ENCODE measurements around the gene JADE3. TPM values are rescaled to one million over a fixed set of nuclear protein-coding genes. Genes with fewer than 3 reads are reported as not detected.
A peak's percentile ranks its signal among the peaks of the same experiment; 100 is the strongest.

JADE3 gene
- total RNA-seq, 5 donors from 2014 or later (not counting 1 experiment from before 2014, with no cell fraction given) = 0.21 to 1.3 (median 1.0) TPM

DNA sequence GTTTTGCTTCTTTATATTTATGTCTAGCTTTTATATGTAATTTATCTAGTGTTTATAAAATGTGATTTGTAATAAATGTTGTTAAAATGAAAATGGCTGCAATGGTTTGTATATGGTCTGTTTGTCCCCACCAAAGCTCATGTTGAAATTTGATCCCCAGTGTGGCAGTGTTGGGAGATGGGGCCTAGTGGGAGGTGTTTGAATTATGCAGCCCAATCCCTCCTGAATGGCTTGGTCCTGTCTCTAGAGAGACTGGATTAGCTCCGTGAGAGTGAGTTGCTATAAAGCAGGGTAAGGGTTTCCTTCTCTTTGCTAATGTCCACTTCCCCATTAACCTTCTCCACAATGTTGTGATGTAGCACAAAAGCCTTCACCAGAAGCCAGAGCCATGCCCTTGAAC lies 30.0 kb upstream of the JADE3 start:
- Mint-ChIP-seq H3K27me3 (no peaks in the 10 kb centered on the region), H3K4me1 (no peaks in the 10 kb centered on the region), H3K27ac (no peak overlapping the region), H3K4me3 (no peak overlapping the region), H3K9me3 (no peaks in the 10 kb centered on the region), H3K36me3 (peaks cover 6% of the 10 kb centered on the region)
- Histone ChIP-seq H3K4me1 (ENCODE audit: control insufficient read depth in 1 of 2, extremely low read depth in 1 of 2, insufficient read depth in 2 of 2, low read length in 2 of 2) (no peaks in the 10 kb centered on the region), H3K9me3 (no peaks in the 10 kb centered on the region), H3K36me3 (ENCODE audit: control insufficient read depth in 2 of 2, extremely low read depth in 1 of 2, insufficient read depth in 1 of 2, low read length in 1 of 2) (no peaks in the 10 kb centered on the region), H3K27me3 (replicated peaks in 1 of 2; ENCODE audit: control insufficient read depth in 2 of 2, extremely low read depth in 1 of 2, insufficient read depth in 2 of 2, low read length in 1 of 2) (no peaks in the 10 kb centered on the region), H3K4me3 (ENCODE audit: control insufficient read depth in 1 of 2, extremely low read depth in 1 of 2, low read length in 1 of 2) (no peak overlapping the region), H3K27ac (ENCODE audit: low read length) (no peak overlapping the region)
- no peak for ATAC-seq (replicated peaks in 1 of 4)
- POLR2A ChIA-PET = no interaction called here
- no peak for DNase-seq
- CTCF ChIA-PET = no interaction called here
- no CpG with 5 or more reads among the region's 1 CpG for WGBS (ENCODE audit: insufficient coverage)

DNA sequence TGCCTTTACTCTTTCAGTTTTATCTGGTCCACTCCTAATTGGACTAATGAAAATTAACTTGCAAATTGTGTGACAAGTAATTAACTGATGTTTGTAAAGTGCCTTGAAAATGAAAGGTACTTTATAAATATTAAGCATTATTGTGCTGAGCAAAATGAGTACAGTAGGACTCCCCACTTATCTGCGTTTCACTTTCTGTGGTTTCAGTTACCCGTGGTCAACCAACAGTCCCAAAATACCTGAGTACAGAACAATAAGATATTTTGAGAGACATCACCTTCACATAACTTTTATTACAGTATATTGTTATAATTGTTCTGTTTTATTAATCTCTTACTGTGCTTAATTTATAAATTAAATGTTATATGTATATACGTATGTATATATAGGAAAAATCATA lies 27.4 kb upstream of the JADE3 start:
- CTCF ChIA-PET = no interaction called here
- WGBS (ENCODE audit: insufficient coverage) = no CpG with 5 or more reads among the region's 3 CpGs
- no peaks in the 10 kb centered on the region for H3K27me3 Mint-ChIP-seq

DNA sequence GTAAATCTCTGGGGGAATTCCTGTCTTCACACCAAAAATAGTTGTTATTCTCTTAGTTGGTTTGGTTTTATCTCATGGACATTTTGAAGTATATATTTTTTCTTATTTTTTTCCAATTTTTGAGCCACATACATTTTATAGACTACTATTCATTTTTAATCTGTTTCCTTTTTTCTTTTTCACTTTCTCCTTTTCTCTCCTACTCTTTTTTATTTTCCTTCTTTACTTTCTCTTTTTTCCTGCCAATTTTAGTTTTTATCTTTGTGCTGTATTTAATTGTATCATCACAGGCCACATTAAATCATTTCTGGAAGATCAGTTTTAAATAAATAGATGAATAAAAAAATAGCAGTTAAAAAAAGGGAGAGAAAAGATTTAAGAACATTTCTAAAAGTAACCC lies 14.0 kb upstream of the JADE3 start:
- Histone ChIP-seq H3K27me3 (replicated peaks in 1 of 2; ENCODE audit: control insufficient read depth in 2 of 2, extremely low read depth in 1 of 2, insufficient read depth in 2 of 2, low read length in 1 of 2) (peaks cover 0 to 4% of the 10 kb centered on the region in 2 experiments), H3K4me1 (ENCODE audit: control insufficient read depth in 1 of 2, extremely low read depth in 1 of 2, insufficient read depth in 2 of 2, low read length in 2 of 2) (no peaks in the 10 kb centered on the region), H3K4me3 (ENCODE audit: control insufficient read depth in 1 of 2, extremely low read depth in 1 of 2, low read length in 1 of 2) (no peak overlapping the region), H3K36me3 (ENCODE audit: control insufficient read depth in 2 of 2, extremely low read depth in 1 of 2, insufficient read depth in 1 of 2, low read length in 1 of 2) (no peaks in the 10 kb centered on the region), H3K9me3 (no peaks in the 10 kb centered on the region), H3K27ac (ENCODE audit: low read length) (no peak overlapping the region)
- H3K27me3 Mint-ChIP-seq = peaks cover 0 to 37% of the 10 kb centered on the region in 2 donors
- ChIA-PET POLR2A (no interaction called here), CTCF (no interaction called here)
- no peaks in the 10 kb centered on the region for H3K4me1 Mint-ChIP-seq
- ATAC-seq (replicated peaks in 1 of 4) (no peak), DNase-seq (no peak)
- no peak overlapping the region for H3K27ac Mint-ChIP-seq
- H3K9me3 Mint-ChIP-seq = no peaks in the 10 kb centered on the region
- no peak overlapping the region for H3K4me3 Mint-ChIP-seq
- no peaks in the 10 kb centered on the region for H3K36me3 Mint-ChIP-seq

More for the DNA sequence above, 27.4 kb upstream of the JADE3 start:
- ATAC-seq (replicated peaks in 1 of 4) (no peak), DNase-seq (no peak)
- no peaks in the 10 kb centered on the region for H3K27me3 ChIP-seq (replicated peaks in 1 of 2; ENCODE audit: control insufficient read depth in 2 of 2, extremely low read depth in 1 of 2, insufficient read depth in 2 of 2, low read length in 1 of 2)
- H3K4me1 ChIP-seq (ENCODE audit: control insufficient read depth in 1 of 2, extremely low read depth in 1 of 2, insufficient read depth in 2 of 2, low read length in 2 of 2) = no peaks in the 10 kb centered on the region
- Mint-ChIP-seq H3K36me3 (peaks cover 3% of the 10 kb centered on the region), H3K27ac (no peak overlapping the region), H3K9me3 (no peaks in the 10 kb centered on the region), H3K4me1 (no peaks in the 10 kb centered on the region), H3K4me3 (no peak overlapping the region)
- H3K27ac ChIP-seq (ENCODE audit: low read length) = no peak overlapping the region
- no peaks in the 10 kb centered on the region for H3K9me3 ChIP-seq
- H3K4me3 ChIP-seq (ENCODE audit: control insufficient read depth in 1 of 2, extremely low read depth in 1 of 2, low read length in 1 of 2) = no peak overlapping the region
- POLR2A ChIA-PET = no interaction called here
- H3K36me3 ChIP-seq (ENCODE audit: control insufficient read depth in 2 of 2, extremely low read depth in 1 of 2, insufficient read depth in 1 of 2, low read length in 1 of 2) = no peaks in the 10 kb centered on the region

DNA sequence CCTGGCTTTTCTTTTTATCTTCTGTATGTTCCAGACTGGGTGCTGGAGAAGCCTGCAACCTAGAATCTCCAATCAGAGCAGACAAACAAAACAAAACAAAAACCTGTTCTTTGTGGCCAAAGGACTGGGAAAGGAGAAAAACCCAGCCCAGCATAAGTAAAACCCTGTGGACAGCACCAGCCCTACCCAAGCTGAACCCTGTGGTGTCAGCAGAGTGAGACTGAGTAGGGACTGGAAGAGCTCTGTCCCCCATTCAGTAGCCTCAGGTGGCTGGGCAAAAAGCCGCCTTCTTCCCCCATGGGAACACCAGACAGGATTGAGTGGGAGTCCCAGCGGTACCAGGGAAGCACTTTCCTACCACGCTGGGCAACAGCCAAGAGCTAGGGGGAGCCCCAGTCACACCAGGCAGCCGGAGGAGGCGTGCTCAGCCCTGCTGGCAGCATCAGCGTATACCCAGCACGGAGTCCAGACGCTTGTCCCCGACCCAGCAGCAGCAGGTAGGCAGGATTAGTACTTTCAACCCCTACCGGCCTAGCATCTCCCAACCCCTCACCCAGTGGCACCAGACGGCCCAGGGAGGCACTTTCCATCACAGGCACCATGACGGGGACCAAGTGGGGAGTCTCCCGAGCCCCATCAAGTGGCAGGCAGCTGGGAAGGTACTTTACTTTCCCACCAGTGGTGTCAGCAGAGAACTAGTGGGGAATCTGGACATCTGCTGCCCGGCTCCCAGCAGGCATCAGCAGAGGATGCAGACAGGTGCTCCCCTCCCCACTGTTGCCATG lies 8.6 kb upstream of the JADE3 start:
- peaks cover 0 to 22% of the 10 kb centered on the region in 2 donors for H3K27me3 Mint-ChIP-seq
- DNase-seq (peak in 30 of 35 experiments; percentile 10 to 63 (median 31)), ATAC-seq (replicated peaks in 1 of 4) (peak; percentile 79 to 98 (median 98))
- no peaks in the 10 kb centered on the region for H3K9me3 ChIP-seq
- peak overlapping the region; percentile 43 to 55 (median 43) for H3K4me3 Mint-ChIP-seq
- H3K9me3 Mint-ChIP-seq = no peaks in the 10 kb centered on the region
- H3K27ac Mint-ChIP-seq = no peak overlapping the region
- no peaks in the 10 kb centered on the region for H3K36me3 Mint-ChIP-seq
- peaks cover 0 to 9% of the 10 kb centered on the region in 2 experiments for H3K4me1 ChIP-seq (ENCODE audit: control insufficient read depth in 1 of 2, extremely low read depth in 1 of 2, insufficient read depth in 2 of 2, low read length in 2 of 2)
- peaks cover 0 to 6% (median 0%) of the 10 kb centered on the region in 3 donors for H3K4me1 Mint-ChIP-seq
- H3K36me3 ChIP-seq (ENCODE audit: control insufficient read depth in 2 of 2, extremely low read depth in 1 of 2, insufficient read depth in 1 of 2, low read length in 1 of 2) = no peaks in the 10 kb centered on the region
- peak overlapping the region; percentile 23 to 28 for H3K4me3 ChIP-seq (ENCODE audit: control insufficient read depth in 1 of 2, extremely low read depth in 1 of 2, low read length in 1 of 2)
- H3K27me3 ChIP-seq (replicated peaks in 1 of 2; ENCODE audit: control insufficient read depth in 2 of 2, extremely low read depth in 1 of 2, insufficient read depth in 2 of 2, low read length in 1 of 2) = peaks cover 0 to 7% of the 10 kb centered on the region in 2 experiments
- H3K27ac ChIP-seq (ENCODE audit: low read length) = no peak overlapping the region
- ChIA-PET POLR2A (no interaction called here), CTCF (interaction anchor here in 1 of 2 donors (0.6 kb wide), 1 partner anchor 127 kb away, joined by 4 read pairs; no protein-coding TSS in a partner anchor)
- no CpG with 5 or more reads among the region's 14 CpGs for WGBS (ENCODE audit: insufficient coverage)

DNA sequence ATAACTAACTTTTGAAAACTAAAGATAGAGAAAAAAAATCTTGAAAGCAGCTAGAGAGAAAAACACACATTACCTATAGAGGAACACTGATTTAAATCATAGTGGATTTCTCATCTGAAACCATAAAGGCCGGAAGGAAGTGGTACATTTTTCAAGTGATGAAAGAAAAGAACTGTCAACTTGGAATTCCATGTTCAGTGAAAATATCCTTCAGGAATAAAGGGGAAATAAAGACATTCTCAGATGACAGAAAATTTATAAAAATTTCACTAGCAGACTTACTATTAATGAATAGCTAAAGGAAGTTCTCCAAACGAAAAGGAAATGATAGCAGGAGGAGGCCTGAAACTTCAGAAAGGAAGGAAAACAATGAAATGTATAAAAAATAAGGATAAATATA lies 7.6 kb upstream of the JADE3 start:
- H3K4me3 Mint-ChIP-seq = no peak overlapping the region
- ChIA-PET CTCF (no interaction called here), POLR2A (no interaction called here)
- H3K27me3 Mint-ChIP-seq = peaks cover 0 to 16% of the 10 kb centered on the region in 2 donors
- Histone ChIP-seq H3K4me1 (ENCODE audit: control insufficient read depth in 1 of 2, extremely low read depth in 1 of 2, insufficient read depth in 2 of 2, low read length in 2 of 2) (peaks cover 0 to 9% of the 10 kb centered on the region in 2 experiments), H3K9me3 (no peaks in the 10 kb centered on the region), H3K4me3 (ENCODE audit: control insufficient read depth in 1 of 2, extremely low read depth in 1 of 2, low read length in 1 of 2) (no peak overlapping the region), H3K27ac (ENCODE audit: low read length) (no peak overlapping the region), H3K27me3 (replicated peaks in 1 of 2; ENCODE audit: control insufficient read depth in 2 of 2, extremely low read depth in 1 of 2, insufficient read depth in 2 of 2, low read length in 1 of 2) (peaks cover 0 to 7% of the 10 kb centered on the region in 2 experiments), H3K36me3 (ENCODE audit: control insufficient read depth in 2 of 2, extremely low read depth in 1 of 2, insufficient read depth in 1 of 2, low read length in 1 of 2) (no peaks in the 10 kb centered on the region)
- H3K9me3 Mint-ChIP-seq = no peaks in the 10 kb centered on the region
- no peaks in the 10 kb centered on the region for H3K36me3 Mint-ChIP-seq
- ATAC-seq (replicated peaks in 1 of 4) (no peak), DNase-seq (no peak)
- H3K27ac Mint-ChIP-seq = no peak overlapping the region
- H3K4me1 Mint-ChIP-seq = peaks cover 0 to 6% (median 0%) of the 10 kb centered on the region in 3 donors
- WGBS (ENCODE audit: insufficient coverage) = no CpG with 5 or more reads among the region's 2 CpGs

DNA sequence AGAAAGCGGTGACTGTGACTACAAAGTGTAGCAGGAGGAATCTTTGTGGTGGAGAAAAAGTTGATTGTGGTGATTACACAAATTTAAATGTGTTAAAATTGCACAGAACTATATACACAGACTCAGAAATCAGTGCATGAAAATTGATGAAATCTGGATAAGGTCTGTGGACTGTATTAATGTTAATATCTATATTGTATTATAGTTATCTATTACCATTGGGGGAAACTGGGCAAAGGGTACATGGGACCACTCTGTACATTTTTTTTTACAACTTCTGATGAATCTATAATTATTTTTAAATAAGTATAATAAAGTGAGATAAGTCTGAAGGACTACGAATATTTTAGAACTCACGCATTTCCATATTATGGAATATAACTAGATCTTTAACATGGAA lies 1.8 kb upstream of the JADE3 start:
- DNase-seq (no peak), ATAC-seq (replicated peaks in 1 of 4) (no peak)
- H3K27ac ChIP-seq (ENCODE audit: low read length) = no peak overlapping the region
- peaks cover 0 to 17% of the 10 kb centered on the region in 2 experiments for H3K27me3 ChIP-seq (replicated peaks in 1 of 2; ENCODE audit: control insufficient read depth in 2 of 2, extremely low read depth in 1 of 2, insufficient read depth in 2 of 2, low read length in 1 of 2)
- peaks cover 0 to 12% of the 10 kb centered on the region in 2 experiments for H3K4me1 ChIP-seq (ENCODE audit: control insufficient read depth in 1 of 2, extremely low read depth in 1 of 2, insufficient read depth in 2 of 2, low read length in 2 of 2)
- WGBS (ENCODE audit: insufficient coverage) = no CpG with 5 or more reads among the region's 3 CpGs
- Mint-ChIP-seq H3K27me3 (peaks cover 16% of the 10 kb centered on the region in 2 donors), H3K9me3 (no peaks in the 10 kb centered on the region), H3K4me3 (no peak overlapping the region), H3K36me3 (no peaks in the 10 kb centered on the region), H3K27ac (peak overlapping the region in 1 of 2 donors; percentile 11), H3K4me1 (peaks cover 0 to 13% (median 7%) of the 10 kb centered on the region in 3 donors)
- H3K36me3 ChIP-seq (ENCODE audit: control insufficient read depth in 2 of 2, extremely low read depth in 1 of 2, insufficient read depth in 1 of 2, low read length in 1 of 2) = no peaks in the 10 kb centered on the region
- no peaks in the 10 kb centered on the region for H3K9me3 ChIP-seq
- CTCF ChIA-PET = no interaction called here
- no peak overlapping the region for H3K4me3 ChIP-seq (ENCODE audit: control insufficient read depth in 1 of 2, extremely low read depth in 1 of 2, low read length in 1 of 2)
- POLR2A ChIA-PET = no interaction called here
